Measurements from ENCODE around the gene SPC24. TPM values are rescaled to one million over a fixed set of nuclear protein-coding genes. Genes with fewer than 3 reads are reported as not detected.
A peak's percentile ranks its signal among the peaks of the same experiment; 100 is the strongest.
"Not testable (repeated sequence)": the region's sequence is repeated elsewhere in the genome, so short reads cannot be mapped to it uniquely, and the experiment has no call there.

The SPC24 gene
- total and polyA plus RNA-seq, 9 donors: 10.8 to 18.7 (median 15.1) TPM

DNA sequence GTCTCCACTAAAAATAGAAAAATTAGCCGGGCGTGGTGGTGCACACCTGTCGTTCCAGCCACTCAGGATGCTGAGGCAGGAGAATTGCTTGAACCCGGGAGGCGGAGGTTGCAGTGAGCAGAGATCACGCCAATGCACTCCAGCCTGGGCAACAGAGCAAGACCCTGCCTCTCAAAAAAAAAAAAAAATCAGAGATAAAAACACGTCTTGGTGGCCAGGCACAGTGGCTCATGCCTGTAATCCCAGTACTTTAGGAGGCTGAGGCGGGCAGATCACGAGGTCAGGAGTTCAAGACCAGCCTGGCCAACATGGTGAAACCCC, 23.5 kb upstream of the SPC24 start:
- peaks cover 16% of the 10 kb centered on the region for H3K4me1 ChIP-seq (ENCODE audit: control insufficient read depth, insufficient read depth, low read length)
- not testable (repeated sequence) for H3K27me3 ChIP-seq (ENCODE audit: control insufficient read depth, insufficient read depth, low read length); H3K4me3 ChIP-seq (ENCODE audit: low read length); DNase-seq; H3K9me3 ChIP-seq (replicated peaks; ENCODE audit: control insufficient read depth, low read depth, low read length); H3K27ac ChIP-seq (ENCODE audit: low read length)
- no CpG with 5 or more reads among the region's 9 CpGs for WGBS (ENCODE audit: insufficient coverage)
- peaks cover 69% of the 10 kb centered on the region for H3K36me3 ChIP-seq (ENCODE audit: control insufficient read depth, insufficient read depth, low read length)

- no peak for DNase-seq
- H3K36me3 ChIP-seq (ENCODE audit: control insufficient read depth, insufficient read depth, low read length): peaks cover 73% of the 10 kb centered on the region
- H3K9me3 ChIP-seq (replicated peaks; ENCODE audit: control insufficient read depth, low read depth, low read length): no peaks in the 10 kb centered on the region
- H3K27ac ChIP-seq (ENCODE audit: low read length): no peak overlapping the region
- H3K4me3 ChIP-seq (ENCODE audit: low read length): no peak overlapping the region
- H3K4me1 ChIP-seq (ENCODE audit: control insufficient read depth, insufficient read depth, low read length): peaks cover 18% of the 10 kb centered on the region
- 92% methylated on average over 9 of the region's 9 CpGs for WGBS (ENCODE audit: insufficient coverage)
- no peaks in the 10 kb centered on the region for H3K27me3 ChIP-seq (ENCODE audit: control insufficient read depth, insufficient read depth, low read length)
Measured at GRCh38 chr19:11177592-11177991, 22.0 kb upstream of the SPC24 start.

GRCh38 chr19:11176466-11177193, 21.0 kb upstream of the SPC24 start:
- H3K4me3 ChIP-seq (ENCODE audit: low read length): no peak overlapping the region
- no peaks in the 10 kb centered on the region for H3K9me3 ChIP-seq (replicated peaks; ENCODE audit: control insufficient read depth, low read depth, low read length)
- H3K27me3 ChIP-seq (ENCODE audit: control insufficient read depth, insufficient read depth, low read length): no peaks in the 10 kb centered on the region
- peaks cover 18% of the 10 kb centered on the region for H3K4me1 ChIP-seq (ENCODE audit: control insufficient read depth, insufficient read depth, low read length)
- WGBS (ENCODE audit: insufficient coverage): 89% methylated on average over 12 of the region's 18 CpGs
- H3K36me3 ChIP-seq (ENCODE audit: control insufficient read depth, insufficient read depth, low read length): peaks cover 72% of the 10 kb centered on the region
- H3K27ac ChIP-seq (ENCODE audit: low read length): no peak overlapping the region
- DNase-seq: no peak

GRCh38 chr19:11175920-11176319, 20.3 kb upstream of the SPC24 start:
- Histone ChIP-seq H3K27ac (ENCODE audit: low read length) (no peak overlapping the region), H3K36me3 (ENCODE audit: control insufficient read depth, insufficient read depth, low read length) (peaks cover 72% of the 10 kb centered on the region)
- WGBS (ENCODE audit: insufficient coverage): 87% methylated on average over 4 of the region's 7 CpGs

DNA sequence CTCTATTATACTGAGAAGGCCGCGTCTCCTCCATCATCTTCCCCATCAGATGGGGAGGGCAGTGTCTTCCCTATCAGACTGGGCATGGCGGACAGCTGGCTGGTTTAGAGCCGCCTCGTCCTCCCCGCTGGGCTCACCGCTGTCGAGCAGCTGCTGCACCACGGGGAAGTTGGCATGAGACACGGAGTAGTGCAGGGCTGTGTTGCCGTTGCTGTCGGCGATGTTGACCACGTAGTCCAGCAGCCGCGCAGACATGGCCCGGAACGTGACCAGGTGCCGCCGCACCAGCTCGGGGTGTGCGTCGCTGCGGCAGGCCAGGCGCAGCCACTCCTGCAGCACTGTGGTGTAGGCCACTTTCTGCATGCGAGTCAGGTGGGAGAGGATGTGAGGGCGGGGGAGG, 18.8 kb upstream of the SPC24 start:
- no peak overlapping the region for H3K4me3 ChIP-seq (ENCODE audit: low read length)
- no peak overlapping the region for H3K27ac ChIP-seq (ENCODE audit: low read length)
- DNase-seq: peak; percentile 69
- H3K9me3 ChIP-seq (replicated peaks; ENCODE audit: control insufficient read depth, low read depth, low read length): no peaks in the 10 kb centered on the region
- peaks cover 83% of the 10 kb centered on the region for H3K36me3 ChIP-seq (ENCODE audit: control insufficient read depth, insufficient read depth, low read length)
- no peaks in the 10 kb centered on the region for H3K27me3 ChIP-seq (ENCODE audit: control insufficient read depth, insufficient read depth, low read length)
- H3K4me1 ChIP-seq (ENCODE audit: control insufficient read depth, insufficient read depth, low read length): peaks cover 10% of the 10 kb centered on the region
- WGBS (ENCODE audit: insufficient coverage): 96% methylated on average over 24 of the region's 27 CpGs

More at GRCh38 chr19:11175920-11176319, 20.3 kb upstream of the SPC24 start:
- Histone ChIP-seq H3K9me3 (replicated peaks; ENCODE audit: control insufficient read depth, low read depth, low read length) (no peaks in the 10 kb centered on the region), H3K4me3 (ENCODE audit: low read length) (no peak overlapping the region), H3K27me3 (ENCODE audit: control insufficient read depth, insufficient read depth, low read length) (no peaks in the 10 kb centered on the region), H3K4me1 (ENCODE audit: control insufficient read depth, insufficient read depth, low read length) (peaks cover 18% of the 10 kb centered on the region)
- no peak for DNase-seq

DNA sequence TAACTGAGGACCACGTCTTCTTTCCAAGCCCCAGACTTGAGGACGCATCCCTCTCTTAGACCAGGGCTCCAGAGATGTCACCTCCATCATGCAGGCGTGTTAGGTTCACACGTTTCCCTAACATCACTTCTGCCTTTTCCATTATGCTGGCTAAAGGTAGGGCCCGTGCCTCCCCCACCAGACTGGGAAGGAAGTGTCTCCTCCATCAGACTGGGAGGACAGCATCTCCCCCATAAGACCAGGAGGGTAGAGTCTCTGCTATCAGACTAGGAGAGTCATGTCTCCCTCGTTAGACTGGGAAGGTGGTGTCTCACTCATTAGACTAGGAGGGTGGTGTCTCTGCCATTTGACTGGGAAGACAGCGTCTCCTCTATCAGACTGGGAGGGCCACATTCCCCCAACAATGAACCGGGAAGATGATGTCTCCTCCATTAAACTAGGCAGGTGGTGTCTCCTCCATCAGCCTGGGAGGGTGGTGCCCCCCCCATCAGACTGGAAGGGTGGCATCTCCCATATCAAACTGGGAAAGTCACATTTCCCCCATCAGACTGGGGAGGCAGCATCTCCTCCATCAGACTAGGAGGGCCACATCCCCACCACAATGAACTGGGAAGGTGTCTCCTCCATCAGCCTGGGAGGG, 18.1 kb upstream of the SPC24 start:
- H3K36me3 ChIP-seq (ENCODE audit: control insufficient read depth, insufficient read depth, low read length): peaks cover 84% of the 10 kb centered on the region
- H3K4me1 ChIP-seq (ENCODE audit: control insufficient read depth, insufficient read depth, low read length): peaks cover 7% of the 10 kb centered on the region
- H3K4me3 ChIP-seq (ENCODE audit: low read length): no peak overlapping the region
- no peaks in the 10 kb centered on the region for H3K9me3 ChIP-seq (replicated peaks; ENCODE audit: control insufficient read depth, low read depth, low read length)
- WGBS (ENCODE audit: insufficient coverage): 100% methylated on average over 1 of the region's 8 CpGs
- H3K27me3 ChIP-seq (ENCODE audit: control insufficient read depth, insufficient read depth, low read length): no peaks in the 10 kb centered on the region
- peak; percentile 2 for DNase-seq
- no peak overlapping the region for H3K27ac ChIP-seq (ENCODE audit: low read length)

DNA sequence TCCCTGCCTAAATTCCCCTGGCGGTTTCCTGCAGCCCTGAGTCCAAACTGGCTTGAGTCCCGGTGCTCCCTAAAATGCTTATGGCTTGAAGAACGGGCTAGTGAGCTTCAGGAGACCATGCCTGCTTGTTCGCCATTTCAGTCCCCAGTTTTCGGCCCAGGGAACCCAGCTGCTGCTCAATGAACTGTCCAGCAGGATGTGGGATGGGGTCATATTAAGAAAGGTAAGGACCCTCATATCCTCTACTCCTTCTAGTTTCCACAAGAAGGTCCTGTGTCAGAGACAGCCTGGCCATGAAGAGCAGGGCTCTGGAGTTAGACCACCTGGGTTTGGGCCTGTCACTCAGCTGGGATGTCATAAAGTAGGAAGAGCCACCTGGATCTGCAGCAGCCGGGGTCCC, 17.0 kb upstream of the SPC24 start:
- Histone ChIP-seq H3K36me3 (ENCODE audit: control insufficient read depth, insufficient read depth, low read length) (peaks cover 85% of the 10 kb centered on the region), H3K27ac (ENCODE audit: low read length) (no peak overlapping the region), H3K4me3 (ENCODE audit: low read length) (no peak overlapping the region), H3K4me1 (ENCODE audit: control insufficient read depth, insufficient read depth, low read length) (peaks cover 11% of the 10 kb centered on the region), H3K9me3 (replicated peaks; ENCODE audit: control insufficient read depth, low read depth, low read length) (no peaks in the 10 kb centered on the region), H3K27me3 (ENCODE audit: control insufficient read depth, insufficient read depth, low read length) (no peaks in the 10 kb centered on the region)
- WGBS (ENCODE audit: insufficient coverage): 68% methylated on average over 5 of the region's 6 CpGs
- DNase-seq: no peak

DNA sequence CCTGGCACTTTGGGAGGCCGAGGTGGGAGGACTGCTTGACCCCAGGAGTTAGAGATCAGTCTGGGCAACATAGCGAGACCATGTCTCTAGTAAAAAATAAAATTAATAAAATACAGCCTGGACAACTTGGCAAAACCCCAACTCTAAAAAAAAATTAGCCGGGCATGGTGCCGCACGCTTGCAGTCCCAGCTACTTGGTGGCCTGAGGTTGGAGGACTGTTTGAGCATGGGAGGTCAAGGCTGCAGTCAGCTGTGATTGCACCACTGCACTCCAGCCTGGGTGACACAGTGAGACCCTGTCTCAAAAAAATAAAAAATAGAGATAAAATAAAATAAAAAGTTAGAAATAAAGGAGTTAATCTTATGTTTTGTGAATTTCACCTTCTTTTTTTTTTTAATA, 15.6 kb upstream of the SPC24 start:
- WGBS (ENCODE audit: insufficient coverage): no CpG with 5 or more reads among the region's 5 CpGs

GRCh38 chr19:11169896-11170678, 14.5 kb upstream of the SPC24 start:
- no peaks in the 10 kb centered on the region for H3K9me3 ChIP-seq (replicated peaks; ENCODE audit: control insufficient read depth, low read depth, low read length)
- no peak overlapping the region for H3K4me3 ChIP-seq (ENCODE audit: low read length)
- peaks cover 27% of the 10 kb centered on the region for H3K4me1 ChIP-seq (ENCODE audit: control insufficient read depth, insufficient read depth, low read length)
- no peak for DNase-seq
- H3K27me3 ChIP-seq (ENCODE audit: control insufficient read depth, insufficient read depth, low read length): no peaks in the 10 kb centered on the region
- WGBS (ENCODE audit: insufficient coverage): 70% methylated on average over 24 of the region's 31 CpGs
- peaks cover 80% of the 10 kb centered on the region for H3K36me3 ChIP-seq (ENCODE audit: control insufficient read depth, insufficient read depth, low read length)
- H3K27ac ChIP-seq (ENCODE audit: low read length): no peak overlapping the region

More for the DNA sequence above, 15.6 kb upstream of the SPC24 start:
- DNase-seq: no peak
- H3K27ac ChIP-seq (ENCODE audit: low read length): no peak overlapping the region
- H3K4me1 ChIP-seq (ENCODE audit: control insufficient read depth, insufficient read depth, low read length): peaks cover 17% of the 10 kb centered on the region
- H3K27me3 ChIP-seq (ENCODE audit: control insufficient read depth, insufficient read depth, low read length): no peaks in the 10 kb centered on the region
- no peaks in the 10 kb centered on the region for H3K9me3 ChIP-seq (replicated peaks; ENCODE audit: control insufficient read depth, low read depth, low read length)
- H3K4me3 ChIP-seq (ENCODE audit: low read length): no peak overlapping the region
- peaks cover 80% of the 10 kb centered on the region for H3K36me3 ChIP-seq (ENCODE audit: control insufficient read depth, insufficient read depth, low read length)

DNA sequence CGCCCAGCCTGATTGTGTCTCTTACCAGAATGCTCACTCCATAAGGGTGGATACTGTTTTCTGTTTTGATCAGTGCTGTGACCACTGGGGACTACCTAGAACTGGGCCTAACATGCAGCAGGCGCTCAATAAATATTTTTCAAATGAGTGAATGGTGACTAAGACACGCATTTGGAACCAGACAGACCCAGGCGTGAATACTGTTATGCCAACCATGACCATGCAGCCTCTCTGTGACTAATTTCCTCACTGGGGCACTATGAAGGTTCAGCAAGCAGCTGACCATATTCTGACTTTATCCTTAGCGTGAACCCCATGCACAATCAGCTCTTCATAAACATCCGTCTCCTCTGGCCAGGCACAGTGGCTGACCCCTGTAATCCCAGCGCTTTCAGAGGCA, 13.0 kb upstream of the SPC24 start:
- Histone ChIP-seq H3K36me3 (ENCODE audit: control insufficient read depth, insufficient read depth, low read length) (peaks cover 75% of the 10 kb centered on the region), H3K9me3 (replicated peaks; ENCODE audit: control insufficient read depth, low read depth, low read length) (no peaks in the 10 kb centered on the region), H3K4me3 (ENCODE audit: low read length) (no peak overlapping the region), H3K4me1 (ENCODE audit: control insufficient read depth, insufficient read depth, low read length) (peaks cover 31% of the 10 kb centered on the region), H3K27me3 (ENCODE audit: control insufficient read depth, insufficient read depth, low read length) (no peaks in the 10 kb centered on the region), H3K27ac (ENCODE audit: low read length) (no peak overlapping the region)
- peak; percentile 73 for DNase-seq
- 77% methylated on average over 6 of the region's 7 CpGs for WGBS (ENCODE audit: insufficient coverage)

Data from muscle of leg (tissue), 11 donors.